Myometrial cell (primary cell): Measurements from ENCODE around the gene BRAT1. TPM values are rescaled to one million over a fixed set of nuclear protein-coding genes. Genes with fewer than 3 reads are reported as not detected.

ENCODE experiments used
- total RNA-seq: library from RNA; depleted of rRNA; stranded (reverse); fragments of >200 nt; gene quantifications from 2 replicates; pipeline ENCODE4 v1.2.3, GENCODE V29; 2015

BRAT1 gene
- total RNA-seq = 43.8 and 51.0 TPM in 2 replicates

DNA sequence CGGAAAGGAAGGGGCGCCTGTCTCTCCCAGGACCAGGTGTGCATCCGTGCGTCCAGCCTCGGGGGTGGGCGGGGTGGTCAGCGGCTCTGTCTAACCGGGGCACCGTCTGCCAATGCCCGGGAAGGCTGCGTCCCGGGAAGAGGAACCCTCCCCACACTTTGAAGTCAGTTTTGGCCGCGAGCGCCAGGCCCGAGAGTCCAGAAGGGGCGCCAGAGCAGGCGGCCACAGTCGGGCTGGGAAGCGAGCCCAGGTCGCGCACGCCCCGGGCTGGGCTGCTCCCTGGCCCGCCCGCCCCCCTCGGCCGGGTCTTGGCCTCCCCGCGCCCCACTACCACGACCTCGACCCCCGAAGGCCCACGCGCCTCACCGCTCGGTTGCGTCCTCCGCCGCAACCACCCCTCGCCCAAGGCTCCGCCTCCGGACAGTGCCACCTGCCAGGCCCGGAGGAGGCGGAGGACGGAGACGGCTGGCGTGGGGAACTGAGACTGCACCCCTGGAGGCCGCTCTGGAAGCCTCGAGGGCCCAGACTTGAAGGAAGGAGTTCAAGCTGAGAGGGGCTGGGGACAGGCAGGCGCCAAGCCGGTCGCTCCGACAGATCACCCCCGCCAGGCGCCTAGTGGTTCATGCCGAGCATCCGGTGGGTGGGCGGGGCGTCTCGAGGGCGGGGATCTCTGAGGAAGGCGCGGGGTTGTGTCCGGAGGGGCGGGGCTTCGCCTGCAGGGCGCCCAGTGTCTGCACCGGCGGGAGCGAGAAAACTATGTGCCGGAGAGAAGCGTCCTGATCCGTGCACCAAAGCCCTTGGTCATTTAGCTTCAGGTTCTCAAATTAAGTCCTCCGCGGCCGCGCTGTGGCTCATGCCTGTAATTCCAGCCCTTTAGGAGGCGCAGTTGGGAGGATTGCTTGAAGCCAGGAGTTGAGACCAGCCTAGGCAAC is at the start of gene BRAT1:
Gene BRAT1 (minus strand): TSS at position 404 of the 932 bp plus-strand sequence. CDS start 1,093 bp downstream, outside the sequence.

DNA sequence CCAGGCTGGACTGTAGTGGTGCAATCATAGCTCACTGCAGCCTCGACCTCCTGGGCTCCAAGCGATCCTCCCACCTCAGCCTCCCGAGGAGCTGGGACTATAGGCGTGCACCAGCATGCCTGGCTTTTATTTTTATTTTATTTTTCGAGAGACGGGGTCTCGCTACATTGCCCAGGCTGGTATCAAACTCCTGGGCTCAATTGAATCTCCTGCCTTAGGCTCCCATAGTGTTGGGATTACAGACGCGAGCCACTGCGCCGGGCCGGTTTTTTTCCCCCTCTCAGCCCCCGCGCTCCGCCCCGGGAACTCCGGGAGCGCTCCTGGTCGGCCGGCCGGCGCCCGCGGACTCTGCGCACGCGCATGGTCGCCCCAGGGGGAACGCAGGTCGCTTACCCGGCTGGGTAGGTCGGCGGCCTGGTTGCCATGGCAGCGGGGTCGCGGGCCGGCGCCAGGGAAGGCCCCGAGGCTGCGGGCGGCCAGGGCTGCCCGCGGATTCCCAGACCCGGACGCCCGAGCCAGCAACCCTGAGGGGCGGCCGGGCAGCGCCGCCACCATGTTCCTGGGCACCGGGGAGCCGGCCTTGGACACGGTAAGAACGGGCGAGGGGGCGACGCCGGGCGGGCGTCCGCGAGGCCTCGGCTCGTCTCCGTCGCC is 3.4 kb upstream of the BRAT1 start, which contains the start of gene IQCE:
Gene IQCE (plus strand): TSS at position 351 of the 654 bp plus-strand sequence. CDS start 203 bp downstream, at position 554.

GRCh38 chr7:2519119-2519930 is 36.0 kb downstream of the BRAT1 start, which contains the start of gene LFNG:
TSS of gene LFNG (plus strand) at chr7:2519774. CDS start at chr7:2519862, 88 bp downstream.

Other genes with a start within 250 kb of the BRAT1 start
- 34.2 and 58.2 TPM in 2 replicates for gene SNX8, start 241.1 kb downstream of the BRAT1 start, total RNA-seq
- 157 TPM in 2 replicates for gene EIF3B, start 200.7 kb downstream of the BRAT1 start, total RNA-seq
- gene CHST12, start 151.9 kb downstream of the BRAT1 start, total RNA-seq = 10.5 and 15.9 TPM in 2 replicates
- not detected in 2 replicates for gene GRIFIN, start 79.1 kb downstream of the BRAT1 start, total RNA-seq
- gene LFNG, start 35.8 kb downstream of the BRAT1 start, total RNA-seq = 3.5 and 7.8 TPM in 2 replicates
- 15.3 and 22.5 TPM in 2 replicates for gene IQCE, start 3.5 kb upstream of the BRAT1 start, total RNA-seq
- gene TTYH3, start 76.5 kb upstream of the BRAT1 start, total RNA-seq = 46.8 and 50.2 TPM in 2 replicates
- gene AMZ1, start 132.7 kb upstream of the BRAT1 start, total RNA-seq = 1.2 and 1.7 TPM in 2 replicates